Iris pigment epithelial cell (primary cell): Measurements from ENCODE around the gene SESN2.

ENCODE experiments used
- DNase-seq: peaks from one replicate; pipeline ENCODE4 v3.0.0-alpha.2; 2011; ENCODE audit warnings: low read depth

SESN2 gene

GRCh38 chr1:28282426-28283407 is 23.4 kb downstream of the SESN2 start:
- DNase-seq: no peak

GRCh38 chr1:28286111-28286510 is 26.8 kb downstream of the SESN2 start:
- DNase-seq: no peak

DNA sequence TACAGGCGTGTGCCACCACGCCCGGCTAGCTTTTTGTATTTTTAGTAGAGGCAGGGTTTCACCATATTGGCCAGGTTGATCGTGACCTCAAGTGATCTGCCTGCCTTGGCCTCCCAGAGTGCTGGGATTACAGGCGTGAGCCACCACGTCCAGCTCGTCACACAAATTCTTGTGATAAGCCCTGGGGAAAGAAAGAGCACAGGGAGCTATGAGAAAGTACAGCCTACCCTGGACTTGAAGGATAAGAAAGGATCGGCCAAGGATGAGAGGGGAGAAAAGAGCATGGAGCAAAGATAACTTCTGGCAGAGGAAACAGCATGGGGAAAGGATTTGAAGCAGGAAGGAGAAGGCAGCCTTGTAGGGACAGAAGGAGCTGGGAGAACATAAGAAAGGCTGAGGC is 29.2 kb downstream of the SESN2 start:
- DNase-seq: no peak

GRCh38 chr1:28290851-28291250 is 31.5 kb downstream of the SESN2 start:
- no peak for DNase-seq

DNA sequence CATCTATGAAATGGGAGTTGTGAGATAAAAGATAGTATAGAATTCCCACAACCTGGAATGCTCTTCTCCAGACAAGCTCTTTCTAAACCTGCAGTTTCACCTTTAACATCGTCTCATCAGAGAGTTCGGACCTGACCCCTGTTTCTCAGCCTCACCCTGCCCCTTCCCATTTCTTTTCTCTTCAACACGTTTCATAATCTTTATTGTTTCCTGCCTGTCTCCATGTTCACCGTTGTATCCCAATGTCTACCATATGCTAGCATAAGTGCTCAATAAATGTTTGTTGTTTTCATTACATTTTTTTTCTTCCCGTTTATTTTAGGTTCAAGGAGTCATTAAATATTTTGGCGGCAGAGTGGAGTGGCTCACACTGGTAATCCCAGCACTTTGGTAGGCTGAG is 32.4 kb downstream of the SESN2 start:
- DNase-seq: no peak

DNA sequence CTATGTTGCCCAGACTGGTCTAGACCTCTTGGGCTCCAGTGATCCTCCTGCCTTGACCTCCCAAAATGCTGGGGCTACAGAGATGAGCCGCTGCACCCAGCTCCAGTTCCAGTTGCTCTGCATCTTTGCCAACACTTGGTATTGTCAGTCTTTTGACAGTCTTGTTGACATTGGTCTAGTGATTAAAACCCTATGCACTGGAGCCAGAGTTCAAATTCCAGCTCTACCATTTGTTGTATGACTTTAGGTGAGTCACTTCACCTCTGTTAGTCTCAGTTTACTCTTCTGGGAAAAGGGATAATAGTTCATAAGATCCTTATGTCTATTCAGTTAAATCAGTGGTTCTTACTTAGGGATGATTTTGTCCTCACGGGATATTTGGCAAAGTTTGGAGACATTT is 36.6 kb downstream of the SESN2 start:
- DNase-seq: no peak

DNA sequence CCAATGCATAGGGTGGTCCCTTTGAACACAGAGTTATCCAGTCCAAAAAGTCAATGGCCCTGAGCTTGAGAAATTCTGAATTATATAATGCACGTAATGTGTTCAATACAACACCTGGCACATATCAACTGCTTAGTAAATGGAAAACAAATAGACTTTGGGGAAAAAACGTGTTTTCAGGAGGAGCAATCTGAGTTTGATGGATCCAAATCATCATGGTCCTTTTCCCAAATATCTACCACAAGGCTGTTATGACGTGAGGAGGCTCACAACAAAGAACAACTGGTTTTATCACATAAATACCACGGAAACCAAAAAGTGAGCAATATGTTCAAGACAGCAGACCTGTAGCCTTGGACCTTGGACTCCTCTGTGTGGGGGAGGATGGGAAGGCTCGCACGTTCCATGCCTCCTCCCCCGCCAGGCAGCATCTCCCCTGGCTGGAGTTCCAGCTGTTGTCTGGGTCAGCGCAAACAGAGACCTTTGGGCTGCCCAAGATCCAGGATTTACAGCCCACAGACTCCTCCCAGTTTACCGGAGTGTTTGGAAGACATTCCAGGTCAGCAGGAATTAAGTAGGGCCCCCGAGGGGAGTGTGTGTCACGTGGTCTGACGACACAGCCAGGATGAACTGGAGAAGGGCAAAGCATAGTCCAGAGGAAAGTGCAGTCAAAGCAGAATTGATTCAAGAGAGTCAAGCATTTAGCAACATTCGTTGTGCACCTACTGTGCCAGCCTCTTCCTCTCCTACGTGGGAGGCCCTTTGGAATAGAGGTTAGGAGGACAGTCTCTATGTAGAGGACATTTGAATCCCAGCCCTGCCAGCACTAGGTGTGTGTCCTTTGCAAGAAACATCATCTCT is 37.3 kb downstream of the SESN2 start:
- DNase-seq: peak; percentile 17

DNA sequence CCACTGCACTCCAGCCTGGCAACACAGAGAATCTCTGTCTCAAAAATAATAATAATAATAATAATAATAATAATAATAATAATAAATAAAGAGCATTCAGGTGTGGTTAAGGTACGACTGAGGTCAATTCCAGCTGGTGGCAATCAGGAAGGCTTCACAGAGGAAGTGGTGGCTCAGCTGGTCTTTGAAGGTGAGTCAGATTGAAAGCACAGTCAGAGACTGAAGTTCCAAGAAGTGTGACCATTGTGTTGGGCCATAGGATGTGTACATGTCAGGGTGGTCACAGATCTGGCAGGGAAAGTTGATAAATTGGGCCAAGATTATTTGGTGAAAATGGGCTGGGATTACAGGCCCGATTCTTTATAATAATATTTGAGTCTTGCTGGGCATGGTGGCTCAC is 38.5 kb downstream of the SESN2 start:
- DNase-seq: no peak

DNA sequence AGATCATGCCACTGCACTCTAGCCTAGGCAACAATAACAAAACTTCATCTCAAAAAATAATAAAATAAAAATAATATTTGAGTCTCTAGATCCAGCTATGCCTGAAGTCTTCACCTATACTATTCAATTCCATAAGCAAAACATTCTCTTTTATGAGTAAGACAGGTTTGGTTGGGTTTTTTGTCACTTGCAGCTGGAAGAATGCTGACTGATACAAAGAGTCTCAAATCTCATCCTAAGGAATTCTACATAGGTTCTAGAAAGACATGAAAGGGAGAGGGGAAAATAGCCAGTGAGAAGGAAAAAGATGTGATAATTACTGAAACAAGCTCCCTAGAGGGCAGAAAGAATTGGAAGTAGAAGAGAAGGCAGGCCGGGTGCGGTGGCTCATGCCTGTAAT is 39.1 kb downstream of the SESN2 start:
- DNase-seq: no peak

GRCh38 chr1:28301368-28302174 is 42.3 kb downstream of the SESN2 start:
- DNase-seq: peak; percentile 60

DNA sequence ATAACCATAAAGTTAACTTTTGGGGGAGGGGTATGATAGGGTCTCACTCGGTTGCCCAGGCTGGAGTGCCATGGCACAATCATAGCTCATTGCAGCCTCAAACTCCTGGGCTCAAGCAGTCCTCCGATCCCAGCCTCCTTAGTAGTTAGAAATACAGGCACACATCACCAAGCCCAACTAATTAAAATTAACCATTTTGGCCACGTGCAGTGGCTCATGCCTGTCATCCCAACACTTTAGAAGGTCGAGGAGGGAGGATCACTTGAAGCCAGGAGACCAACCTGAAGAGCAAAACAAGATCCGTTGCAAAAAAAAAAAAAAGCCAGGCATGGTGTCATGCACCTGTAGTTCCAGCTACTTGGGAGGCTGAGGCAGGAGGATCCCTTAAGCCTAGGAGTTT is 42.9 kb downstream of the SESN2 start:
- no peak for DNase-seq

- no peak for DNase-seq
Observed at GRCh38 chr1:28306301-28306949, 47.1 kb downstream of the SESN2 start.

GRCh38 chr1:28308750-28309149 is 49.4 kb downstream of the SESN2 start:
- DNase-seq: no peak

DNA sequence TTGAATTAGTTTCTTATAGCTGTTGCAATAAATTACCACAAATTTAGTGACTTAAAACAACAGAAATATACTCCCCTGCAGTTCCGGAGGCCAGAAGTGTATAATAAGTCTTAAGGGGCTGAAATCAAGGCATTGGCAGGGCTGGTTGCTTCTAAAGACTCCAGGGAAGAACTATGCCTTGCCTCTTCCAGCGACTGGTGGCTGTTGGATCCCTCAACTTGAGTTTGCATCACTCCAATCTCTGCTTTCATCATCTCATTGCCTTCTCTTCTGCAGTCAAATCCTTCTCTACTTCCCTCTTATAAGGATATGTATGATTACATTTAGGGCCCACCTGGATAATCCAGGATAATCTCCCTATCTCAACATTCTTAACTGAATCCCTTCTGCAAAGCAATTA is 50.4 kb downstream of the SESN2 start:
- no peak for DNase-seq

DNA sequence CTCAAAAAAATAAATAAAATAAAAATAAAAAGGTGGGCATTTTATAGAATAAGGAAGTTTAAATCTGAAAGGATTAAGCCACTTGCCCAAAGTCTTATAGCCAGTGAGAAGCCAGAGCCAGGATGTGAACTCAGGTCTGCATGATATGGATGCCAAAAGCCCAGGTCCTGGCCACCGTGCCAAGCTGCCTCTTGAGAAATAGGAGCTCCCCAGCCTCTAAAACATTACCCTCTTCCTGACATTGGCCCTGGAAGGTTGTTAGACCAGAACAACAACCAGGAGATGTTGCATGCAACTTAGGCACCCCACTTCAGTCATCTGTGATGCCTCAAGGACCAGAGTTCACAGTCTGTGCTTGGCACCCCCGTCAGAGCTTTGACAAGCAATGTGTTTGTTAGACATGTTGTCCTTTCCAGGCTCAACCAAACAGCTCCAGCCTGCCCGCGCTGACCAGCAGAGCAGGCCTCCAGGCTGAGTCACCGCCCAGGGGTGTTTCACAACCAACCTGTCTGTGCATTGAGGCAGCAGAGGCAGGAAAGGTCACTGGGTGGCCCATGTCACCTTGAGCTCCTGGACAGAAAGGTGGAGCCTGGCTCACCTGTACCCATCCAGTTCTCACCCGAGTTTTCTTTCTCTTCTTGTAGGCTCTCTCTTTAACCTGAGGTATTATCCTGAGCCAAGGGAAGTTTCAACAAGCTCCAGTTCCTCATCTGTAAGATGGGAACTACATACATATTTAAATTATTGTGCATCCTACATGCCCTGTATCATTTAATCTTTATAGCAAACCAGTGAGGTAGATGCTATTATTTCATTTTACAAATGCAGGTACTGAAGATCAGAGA is 54.6 kb downstream of the SESN2 start:
- DNase-seq: peak; percentile 95

GRCh38 chr1:28314547-28314941 is 55.2 kb downstream of the SESN2 start:
- DNase-seq: peak; percentile 23

DNA sequence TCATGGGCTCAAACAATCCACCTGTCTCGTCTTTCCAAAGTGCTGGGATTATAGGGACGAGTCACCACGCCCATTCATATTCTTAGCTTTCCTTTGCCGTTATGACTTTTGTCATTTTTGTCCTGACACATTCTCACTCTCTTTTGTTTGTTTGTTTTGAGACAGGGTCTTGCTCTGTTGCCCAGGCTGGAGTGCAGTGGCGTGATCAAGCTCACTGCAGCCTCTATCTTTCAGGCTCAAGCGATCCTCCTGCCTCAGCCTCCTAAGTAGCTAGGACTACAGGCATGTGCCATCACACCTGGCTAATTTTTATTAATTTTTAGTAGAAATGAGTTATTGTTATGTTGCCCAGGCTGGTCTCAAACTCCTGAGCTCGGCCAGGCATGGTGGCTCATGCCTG is 57.7 kb downstream of the SESN2 start:
- no peak for DNase-seq

DNA sequence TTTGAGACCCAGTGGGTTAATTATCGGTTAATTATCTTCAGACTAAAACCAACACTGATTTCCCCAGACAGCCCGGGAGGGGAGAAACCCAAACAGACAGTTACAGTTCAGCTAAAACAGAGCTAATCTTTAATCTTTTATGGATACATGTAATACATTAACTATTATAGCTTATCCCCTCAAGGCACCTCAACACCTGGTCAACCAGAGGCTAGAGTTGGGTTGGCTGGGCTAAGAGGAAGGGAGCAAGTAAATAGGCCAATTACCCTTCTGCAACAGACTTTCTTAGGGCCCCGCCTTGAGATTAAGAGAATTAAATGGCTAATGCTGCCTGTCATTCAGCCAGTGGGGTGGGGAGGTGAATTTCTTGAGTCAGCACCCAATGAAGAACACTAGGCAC is 62.9 kb downstream of the SESN2 start:
- no peak for DNase-seq

GRCh38 chr1:28323720-28324119 is 64.4 kb downstream of the SESN2 start:
- no peak for DNase-seq

DNA sequence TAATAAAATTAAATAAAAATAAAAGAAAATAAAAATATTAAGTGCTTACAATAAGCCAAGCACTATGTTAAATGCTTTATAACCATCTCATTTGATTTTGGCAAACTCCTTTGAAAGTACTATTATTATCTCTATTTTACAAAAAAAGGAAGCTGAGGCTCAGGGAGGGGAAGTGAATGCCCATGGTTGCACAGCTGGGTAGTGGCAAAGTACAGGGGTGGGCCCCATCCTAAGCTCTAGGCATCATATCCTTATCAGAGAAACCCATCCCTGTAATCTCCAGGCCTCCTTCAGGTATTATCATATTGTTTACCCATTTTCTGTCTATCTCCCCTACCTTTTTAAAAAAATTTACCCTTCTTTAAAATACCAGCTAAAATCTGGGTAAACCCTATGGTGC is 67.2 kb downstream of the SESN2 start:
- DNase-seq: no peak

- no peak for DNase-seq
Observed at GRCh38 chr1:28326984-28327383, 67.7 kb downstream of the SESN2 start.
